GM13976 (cell line): Measurements from ENCODE around the gene TRANK1.
"Not testable (repeated sequence)": the region's sequence is repeated elsewhere in the genome, so short reads cannot be mapped to it uniquely, and the experiment has no call there.

ENCODE experiments used
- DNase-seq: peaks from one replicate; pipeline ENCODE4 v3.0.0; 2012; ENCODE audit warnings: low spot score
- CTCF ChIP-seq: IDR thresholded peaks from 2 replicates; pipeline ENCODE4 v1.5.1; 2012; ENCODE audit warnings: borderline replicate concordance, mild to moderate bottlenecking; ENCODE audit not compliant: insufficient read depth; ENCODE audit errors: extremely low read depth, missing control alignments, control extremely low read depth
- in situ Hi-C: fragments of 300-500 bp; cut with MboI; formaldehyde crosslinking; loops from one replicate; pipeline ENCODE4 v1.12.0; 2022; ENCODE audit warnings: low sequenced_read_pairs, mixed read lengths, inconsistent platforms; ENCODE audit not compliant: unreplicated experiment

TRANK1 gene

GRCh38 chr3:36969540-36970432 is 24.9 kb upstream of the TRANK1 start:
- peak; percentile 83 for DNase-seq
- in situ Hi-C loops = loop anchor here (25.0 kb wide), 1 partner anchor 232 kb away; no protein-coding TSS in a partner anchor
- no peak for TF ChIP-seq CTCF

GRCh38 chr3:36969085-36969484 is 24.2 kb upstream of the TRANK1 start:
- TF ChIP-seq CTCF = no peak
- in situ Hi-C loops = loop anchor here (25.0 kb wide), 1 partner anchor 232 kb away; no protein-coding TSS in a partner anchor
- no peak for DNase-seq

GRCh38 chr3:36965440-36965839 is 20.6 kb upstream of the TRANK1 start:
- no peak for TF ChIP-seq CTCF
- in situ Hi-C loops = loop anchor here (25.0 kb wide), 1 partner anchor 228 kb away; no protein-coding TSS in a partner anchor
- DNase-seq = no peak

- in situ Hi-C loops = loop anchor here (25.0 kb wide), 1 partner anchor 228 kb away; no protein-coding TSS in a partner anchor
- no peak for TF ChIP-seq CTCF
Measured at GRCh38 chr3:36964817-36965216, 20.0 kb upstream of the TRANK1 start.

GRCh38 chr3:36964331-36964730 is 19.5 kb upstream of the TRANK1 start:
- no peak for TF ChIP-seq CTCF
- in situ Hi-C loops = loop anchor here (25.0 kb wide), 1 partner anchor 227 kb away; no protein-coding TSS in a partner anchor

More at GRCh38 chr3:36964817-36965216, 20.0 kb upstream of the TRANK1 start:
- DNase-seq = no peak

GRCh38 chr3:36963008-36963407 is 18.2 kb upstream of the TRANK1 start:
- in situ Hi-C loops = loop anchor here (25.0 kb wide), 1 partner anchor 226 kb away; no protein-coding TSS in a partner anchor
- DNase-seq = not testable (repeated sequence)

More at GRCh38 chr3:36964331-36964730, 19.5 kb upstream of the TRANK1 start:
- DNase-seq = no peak

- no peak for DNase-seq
- TF ChIP-seq CTCF = no peak
- in situ Hi-C loops = loop anchor here (25.0 kb wide), 1 partner anchor 223 kb away; no protein-coding TSS in a partner anchor
Measured at GRCh38 chr3:36960502-36960901, 15.6 kb upstream of the TRANK1 start.
